Stimulated activated naive CD8-positive, alpha-beta T cell treated with anti-CD3 and anti-CD28 coated beads, Interleukin-15, Interleukin-2, amounts not matched to agents 100 ng/mL and 50 ng/mL, for 24 hours (primary cell): ENCODE data around the gene FUT8.

Experiments
- H3K27ac Mint-ChIP-seq: one replicate; pipeline ENCODE4 v1.8.0; 2021; ENCODE audit warnings: mild to moderate bottlenecking, mixed read lengths
- H3K27me3 Mint-ChIP-seq: one replicate; pipeline ENCODE4 v1.8.0; 2021; ENCODE audit warnings: mixed read lengths
- H3K36me3 Mint-ChIP-seq: one replicate; pipeline ENCODE4 v1.8.0; 2021; ENCODE audit warnings: low read depth, mixed read lengths
- H3K4me1 Mint-ChIP-seq: one replicate; pipeline ENCODE4 v1.8.0; 2021; ENCODE audit warnings: low read depth, mixed read lengths
- H3K4me3 Mint-ChIP-seq: one replicate; pipeline ENCODE4 v1.8.0; 2021; ENCODE audit warnings: mild to moderate bottlenecking, mixed read lengths
- H3K9me3 Mint-ChIP-seq: one replicate; pipeline ENCODE4 v1.8.0; 2021; ENCODE audit warnings: mixed read lengths

Gene FUT8

GRCh38 chr14:65513671-65514070 lies 101.1 kb downstream of the FUT8 start:
- Mint-ChIP-seq H3K27me3 (no peaks in the 10 kb centered on the region), H3K36me3 (peaks cover 32% of the 10 kb centered on the region), H3K27ac (no peak overlapping the region), H3K4me1 (peaks cover 54% of the 10 kb centered on the region), H3K4me3 (no peak overlapping the region), H3K9me3 (peaks cover 18% of the 10 kb centered on the region)

DNA sequence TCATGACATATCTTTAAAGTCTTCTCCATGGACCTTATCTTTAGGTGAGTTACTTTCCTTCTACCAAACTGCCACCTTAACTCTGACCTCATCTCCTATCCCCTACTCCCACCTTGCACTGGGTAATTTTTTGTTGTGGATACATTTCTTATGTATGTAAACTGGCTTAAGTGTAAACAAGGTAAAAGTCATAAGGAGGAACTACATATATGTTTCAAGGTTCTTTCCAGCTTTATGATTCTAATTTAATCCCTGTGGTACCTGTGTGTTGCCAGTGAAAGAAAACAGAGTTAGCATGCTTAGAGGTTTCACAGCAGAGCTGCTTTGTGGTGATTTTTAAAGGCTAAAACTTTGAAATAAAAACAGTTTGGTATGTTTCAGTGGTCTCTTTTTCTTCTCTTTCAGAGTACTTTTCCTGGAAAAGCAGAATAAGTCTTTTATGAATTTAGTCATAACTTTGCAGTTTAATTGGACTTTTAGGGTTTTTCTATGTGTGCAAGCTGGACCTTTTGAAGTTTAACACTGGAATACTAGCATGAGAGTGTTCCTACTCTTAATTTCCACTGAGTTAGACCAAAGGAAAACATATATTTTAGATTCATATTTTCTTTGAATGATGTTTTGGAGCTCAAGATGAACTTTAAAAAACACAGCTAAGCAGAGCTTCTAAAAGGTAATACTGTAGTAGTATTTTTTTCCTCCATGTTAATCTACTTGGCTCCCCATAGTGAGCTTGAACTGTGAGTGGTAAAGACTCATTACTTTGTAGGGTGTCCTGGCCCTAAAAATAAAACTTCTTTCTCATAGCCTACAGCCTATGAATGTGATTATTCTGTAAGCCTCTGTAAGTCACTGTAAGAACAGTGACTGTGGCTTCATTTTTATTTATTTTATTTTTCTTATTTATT lies 105.4 kb downstream of the FUT8 start:
- Mint-ChIP-seq H3K27ac (peak overlapping the region; percentile 49), H3K36me3 (peaks cover 22% of the 10 kb centered on the region)

GRCh38 chr14:65528069-65528468 lies 115.5 kb downstream of the FUT8 start:
- Mint-ChIP-seq H3K4me3 (no peak overlapping the region), H3K9me3 (peaks cover 20% of the 10 kb centered on the region), H3K27ac (no peak overlapping the region), H3K36me3 (peaks cover 60% of the 10 kb centered on the region), H3K27me3 (no peaks in the 10 kb centered on the region), H3K4me1 (peaks cover 43% of the 10 kb centered on the region)

More for the DNA sequence above, 105.4 kb downstream of the FUT8 start:
- Mint-ChIP-seq H3K4me3 (no peak overlapping the region), H3K27me3 (no peaks in the 10 kb centered on the region), H3K9me3 (no peaks in the 10 kb centered on the region), H3K4me1 (peaks cover 36% of the 10 kb centered on the region)

DNA sequence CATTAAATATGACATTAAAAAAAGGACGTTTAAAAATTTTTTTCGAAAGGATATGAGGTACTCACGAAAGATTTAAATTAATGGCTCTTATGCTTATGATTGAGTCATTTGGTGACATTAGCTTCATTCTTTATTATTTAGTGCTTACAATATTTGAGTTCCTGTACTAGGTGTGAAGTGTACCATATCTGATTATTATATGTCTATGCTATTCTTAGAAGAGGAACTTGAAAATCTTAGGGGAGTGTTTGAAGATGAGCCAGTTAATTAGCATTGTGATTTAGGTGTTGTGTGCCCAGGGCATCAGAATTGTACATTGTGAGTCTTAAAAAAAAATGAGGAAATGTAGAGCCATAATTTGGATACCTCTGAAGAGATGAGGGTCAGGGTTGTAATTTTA lies 118.6 kb downstream of the FUT8 start:
- H3K4me1 Mint-ChIP-seq = peaks cover 23% of the 10 kb centered on the region
- H3K27ac Mint-ChIP-seq = no peak overlapping the region
- peaks cover 14% of the 10 kb centered on the region for H3K9me3 Mint-ChIP-seq
- H3K4me3 Mint-ChIP-seq = no peak overlapping the region
- H3K27me3 Mint-ChIP-seq = no peaks in the 10 kb centered on the region
- H3K36me3 Mint-ChIP-seq = peaks cover 33% of the 10 kb centered on the region

DNA sequence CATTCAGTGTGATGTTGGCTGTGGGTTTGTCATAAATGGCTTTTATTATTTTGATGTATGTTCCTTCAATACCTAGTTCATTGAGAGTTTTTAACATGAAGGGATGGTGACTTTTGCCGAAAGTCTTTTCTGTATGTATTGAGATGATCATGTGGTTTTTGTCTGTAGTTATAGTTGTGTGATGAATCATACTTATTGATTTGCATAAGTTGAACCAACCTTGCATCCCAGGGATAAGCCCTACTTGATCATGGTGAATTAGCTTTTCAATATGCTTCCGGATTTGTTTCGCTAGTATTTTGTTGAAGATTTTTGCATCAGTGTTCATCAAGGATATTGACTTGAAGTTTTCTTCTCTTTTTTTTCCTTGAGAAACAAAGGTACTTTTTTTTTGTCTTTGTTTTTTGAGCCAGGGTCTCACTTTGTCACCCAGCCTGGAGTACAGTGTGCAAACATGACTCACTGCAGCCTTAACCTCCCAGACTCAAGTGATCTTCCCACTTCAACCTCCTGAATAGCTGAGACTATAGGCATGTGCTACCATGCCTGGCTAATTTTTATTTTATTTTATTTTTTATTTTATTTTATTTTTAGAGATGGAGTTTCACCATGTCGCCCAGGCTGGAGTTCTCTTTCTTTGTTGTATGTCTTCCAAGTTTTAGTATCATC lies 121.3 kb downstream of the FUT8 start:
- peaks cover 4% of the 10 kb centered on the region for H3K9me3 Mint-ChIP-seq
- no peak overlapping the region for H3K27ac Mint-ChIP-seq
- peaks cover 13% of the 10 kb centered on the region for H3K36me3 Mint-ChIP-seq
- no peak overlapping the region for H3K4me3 Mint-ChIP-seq
- no peaks in the 10 kb centered on the region for H3K27me3 Mint-ChIP-seq
- peaks cover 13% of the 10 kb centered on the region for H3K4me1 Mint-ChIP-seq

- H3K9me3 Mint-ChIP-seq = no peaks in the 10 kb centered on the region
- no peaks in the 10 kb centered on the region for H3K27me3 Mint-ChIP-seq
Observed at GRCh38 chr14:65536781-65537423, 124.4 kb downstream of the FUT8 start.

GRCh38 chr14:65548878-65549277 lies 136.3 kb downstream of the FUT8 start:
- H3K4me1 Mint-ChIP-seq = peaks cover 34% of the 10 kb centered on the region
- no peaks in the 10 kb centered on the region for H3K36me3 Mint-ChIP-seq

More at GRCh38 chr14:65536781-65537423, 124.4 kb downstream of the FUT8 start:
- Mint-ChIP-seq H3K36me3 (no peaks in the 10 kb centered on the region), H3K4me3 (no peak overlapping the region), H3K4me1 (no peaks in the 10 kb centered on the region), H3K27ac (no peak overlapping the region)

GRCh38 chr14:65549429-65549828 lies 136.9 kb downstream of the FUT8 start:
- no peak overlapping the region for H3K4me3 Mint-ChIP-seq
- no peaks in the 10 kb centered on the region for H3K27me3 Mint-ChIP-seq
- H3K27ac Mint-ChIP-seq = no peak overlapping the region
- H3K36me3 Mint-ChIP-seq = no peaks in the 10 kb centered on the region
- H3K4me1 Mint-ChIP-seq = peaks cover 34% of the 10 kb centered on the region
- no peaks in the 10 kb centered on the region for H3K9me3 Mint-ChIP-seq

More at GRCh38 chr14:65548878-65549277, 136.3 kb downstream of the FUT8 start:
- H3K27me3 Mint-ChIP-seq = no peaks in the 10 kb centered on the region
- H3K9me3 Mint-ChIP-seq = no peaks in the 10 kb centered on the region
- H3K4me3 Mint-ChIP-seq = no peak overlapping the region
- no peak overlapping the region for H3K27ac Mint-ChIP-seq

GRCh38 chr14:65550779-65551643 lies 138.5 kb downstream of the FUT8 start:
- H3K27me3 Mint-ChIP-seq = no peaks in the 10 kb centered on the region

DNA sequence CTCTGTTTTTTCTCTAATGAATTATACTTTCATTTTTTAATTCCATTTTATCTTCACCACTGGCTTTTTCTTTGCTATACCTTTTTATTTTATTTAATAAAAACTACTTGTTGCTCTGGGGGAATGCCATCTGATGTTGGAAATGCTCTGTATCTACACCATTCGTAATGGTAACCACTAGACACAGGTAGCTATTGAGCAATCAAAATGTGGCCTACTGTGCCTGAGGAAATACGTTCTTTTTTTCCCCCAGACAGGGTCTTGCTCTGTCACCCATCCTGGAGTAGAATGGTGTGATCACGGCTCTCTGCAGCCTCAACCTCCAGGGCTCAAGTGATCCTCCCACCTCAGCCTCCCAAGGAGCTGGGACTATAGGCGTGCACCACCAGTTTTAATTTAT lies 140.2 kb downstream of the FUT8 start:
- Mint-ChIP-seq H3K36me3 (no peaks in the 10 kb centered on the region), H3K27ac (no peak overlapping the region), H3K4me3 (no peak overlapping the region), H3K9me3 (no peaks in the 10 kb centered on the region), H3K27me3 (no peaks in the 10 kb centered on the region), H3K4me1 (peaks cover 34% of the 10 kb centered on the region)

More at GRCh38 chr14:65550779-65551643, 138.5 kb downstream of the FUT8 start:
- Mint-ChIP-seq H3K27ac (peak overlapping the region; percentile 14), H3K9me3 (no peaks in the 10 kb centered on the region), H3K4me1 (peaks cover 34% of the 10 kb centered on the region), H3K4me3 (no peak overlapping the region), H3K36me3 (no peaks in the 10 kb centered on the region)

GRCh38 chr14:65554837-65555236 lies 142.3 kb downstream of the FUT8 start:
- Mint-ChIP-seq H3K27me3 (no peaks in the 10 kb centered on the region), H3K9me3 (no peaks in the 10 kb centered on the region), H3K27ac (no peak overlapping the region), H3K4me1 (peaks cover 30% of the 10 kb centered on the region), H3K4me3 (no peak overlapping the region), H3K36me3 (no peaks in the 10 kb centered on the region)

- Mint-ChIP-seq H3K27me3 (no peaks in the 10 kb centered on the region), H3K27ac (no peak overlapping the region), H3K9me3 (no peaks in the 10 kb centered on the region), H3K4me3 (no peak overlapping the region), H3K36me3 (no peaks in the 10 kb centered on the region), H3K4me1 (peaks cover 30% of the 10 kb centered on the region)
Observed at GRCh38 chr14:65555358-65555757, 142.8 kb downstream of the FUT8 start.

DNA sequence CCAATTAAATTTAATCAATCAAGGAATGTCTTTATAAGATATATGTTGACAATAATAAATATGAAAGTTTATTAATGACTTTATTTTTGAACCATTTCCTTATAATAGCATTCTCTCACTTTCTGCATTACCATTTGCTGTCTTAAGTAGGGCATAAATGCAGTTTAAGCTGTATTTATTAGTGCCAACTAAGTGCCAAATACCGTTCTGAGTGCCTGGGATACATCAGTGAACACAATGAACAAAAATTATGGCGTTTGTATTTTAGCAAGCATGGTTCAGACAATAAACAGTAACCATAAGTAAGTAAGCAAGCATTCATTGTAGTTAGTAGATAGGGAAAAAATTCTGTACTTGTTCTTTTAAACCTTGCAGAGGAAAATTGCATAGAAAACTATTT lies 145.8 kb downstream of the FUT8 start:
- no peak overlapping the region for H3K27ac Mint-ChIP-seq
- H3K27me3 Mint-ChIP-seq = no peaks in the 10 kb centered on the region
- no peak overlapping the region for H3K4me3 Mint-ChIP-seq
- H3K9me3 Mint-ChIP-seq = no peaks in the 10 kb centered on the region
- peaks cover 23% of the 10 kb centered on the region for H3K36me3 Mint-ChIP-seq
- H3K4me1 Mint-ChIP-seq = peaks cover 14% of the 10 kb centered on the region

DNA sequence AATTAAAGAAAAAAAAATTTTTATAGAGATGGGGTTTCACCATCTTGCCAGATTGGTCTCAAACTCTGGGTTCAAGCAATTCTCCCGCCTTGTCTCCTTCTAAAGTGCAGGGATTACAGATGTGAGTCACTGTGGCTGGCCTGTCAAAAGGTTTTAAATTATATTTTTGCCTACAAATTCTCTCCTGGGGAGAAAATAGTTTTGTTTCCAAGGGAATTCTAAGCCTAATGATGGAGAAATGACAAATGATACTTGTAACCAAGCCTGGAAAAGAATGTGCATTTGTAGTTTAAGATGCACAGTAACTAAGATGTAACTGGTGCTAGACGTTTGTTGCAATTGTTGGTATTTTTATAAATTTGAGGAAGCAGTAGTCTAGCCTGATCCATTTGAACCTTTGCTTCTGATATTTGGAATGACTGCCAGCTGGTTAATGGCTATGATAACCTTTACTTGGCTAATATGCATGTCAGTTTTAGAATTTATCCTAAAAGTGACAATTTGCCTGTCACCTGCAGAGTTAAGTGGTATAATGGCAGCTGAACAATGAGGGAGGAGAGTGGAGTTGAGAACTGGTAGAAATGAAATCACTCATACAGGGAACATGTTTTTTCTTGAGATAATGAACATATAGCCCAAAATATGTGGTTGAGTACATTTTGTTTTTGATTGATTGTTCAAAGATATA lies 148.0 kb downstream of the FUT8 start:
- peaks cover 5% of the 10 kb centered on the region for H3K9me3 Mint-ChIP-seq
- H3K4me3 Mint-ChIP-seq = no peak overlapping the region
- H3K27me3 Mint-ChIP-seq = no peaks in the 10 kb centered on the region
- H3K36me3 Mint-ChIP-seq = peaks cover 43% of the 10 kb centered on the region
- H3K27ac Mint-ChIP-seq = no peak overlapping the region
- peaks cover 23% of the 10 kb centered on the region for H3K4me1 Mint-ChIP-seq
